ENCODE results near the gene ATM. TPM values are rescaled to one million over a fixed set of nuclear protein-coding genes. Genes with fewer than 3 reads are reported as not detected.
A peak's percentile ranks its signal among the peaks of the same experiment; 100 is the strongest.

ATM gene, protein sequence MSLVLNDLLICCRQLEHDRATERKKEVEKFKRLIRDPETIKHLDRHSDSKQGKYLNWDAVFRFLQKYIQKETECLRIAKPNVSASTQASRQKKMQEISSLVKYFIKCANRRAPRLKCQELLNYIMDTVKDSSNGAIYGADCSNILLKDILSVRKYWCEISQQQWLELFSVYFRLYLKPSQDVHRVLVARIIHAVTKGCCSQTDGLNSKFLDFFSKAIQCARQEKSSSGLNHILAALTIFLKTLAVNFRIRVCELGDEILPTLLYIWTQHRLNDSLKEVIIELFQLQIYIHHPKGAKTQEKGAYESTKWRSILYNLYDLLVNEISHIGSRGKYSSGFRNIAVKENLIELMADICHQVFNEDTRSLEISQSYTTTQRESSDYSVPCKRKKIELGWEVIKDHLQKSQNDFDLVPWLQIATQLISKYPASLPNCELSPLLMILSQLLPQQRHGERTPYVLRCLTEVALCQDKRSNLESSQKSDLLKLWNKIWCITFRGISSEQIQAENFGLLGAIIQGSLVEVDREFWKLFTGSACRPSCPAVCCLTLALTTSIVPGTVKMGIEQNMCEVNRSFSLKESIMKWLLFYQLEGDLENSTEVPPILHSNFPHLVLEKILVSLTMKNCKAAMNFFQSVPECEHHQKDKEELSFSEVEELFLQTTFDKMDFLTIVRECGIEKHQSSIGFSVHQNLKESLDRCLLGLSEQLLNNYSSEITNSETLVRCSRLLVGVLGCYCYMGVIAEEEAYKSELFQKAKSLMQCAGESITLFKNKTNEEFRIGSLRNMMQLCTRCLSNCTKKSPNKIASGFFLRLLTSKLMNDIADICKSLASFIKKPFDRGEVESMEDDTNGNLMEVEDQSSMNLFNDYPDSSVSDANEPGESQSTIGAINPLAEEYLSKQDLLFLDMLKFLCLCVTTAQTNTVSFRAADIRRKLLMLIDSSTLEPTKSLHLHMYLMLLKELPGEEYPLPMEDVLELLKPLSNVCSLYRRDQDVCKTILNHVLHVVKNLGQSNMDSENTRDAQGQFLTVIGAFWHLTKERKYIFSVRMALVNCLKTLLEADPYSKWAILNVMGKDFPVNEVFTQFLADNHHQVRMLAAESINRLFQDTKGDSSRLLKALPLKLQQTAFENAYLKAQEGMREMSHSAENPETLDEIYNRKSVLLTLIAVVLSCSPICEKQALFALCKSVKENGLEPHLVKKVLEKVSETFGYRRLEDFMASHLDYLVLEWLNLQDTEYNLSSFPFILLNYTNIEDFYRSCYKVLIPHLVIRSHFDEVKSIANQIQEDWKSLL (N-terminal part only)
- total RNA-seq: 10 to 100 TPM; 40.8 to 43.0 TPM
- long read RNA-seq, partial matches to known transcripts: 1 of 3 reads
- long read RNA-seq, other reads (novel, unspliced or antisense): 2 of 3 reads

DNA sequence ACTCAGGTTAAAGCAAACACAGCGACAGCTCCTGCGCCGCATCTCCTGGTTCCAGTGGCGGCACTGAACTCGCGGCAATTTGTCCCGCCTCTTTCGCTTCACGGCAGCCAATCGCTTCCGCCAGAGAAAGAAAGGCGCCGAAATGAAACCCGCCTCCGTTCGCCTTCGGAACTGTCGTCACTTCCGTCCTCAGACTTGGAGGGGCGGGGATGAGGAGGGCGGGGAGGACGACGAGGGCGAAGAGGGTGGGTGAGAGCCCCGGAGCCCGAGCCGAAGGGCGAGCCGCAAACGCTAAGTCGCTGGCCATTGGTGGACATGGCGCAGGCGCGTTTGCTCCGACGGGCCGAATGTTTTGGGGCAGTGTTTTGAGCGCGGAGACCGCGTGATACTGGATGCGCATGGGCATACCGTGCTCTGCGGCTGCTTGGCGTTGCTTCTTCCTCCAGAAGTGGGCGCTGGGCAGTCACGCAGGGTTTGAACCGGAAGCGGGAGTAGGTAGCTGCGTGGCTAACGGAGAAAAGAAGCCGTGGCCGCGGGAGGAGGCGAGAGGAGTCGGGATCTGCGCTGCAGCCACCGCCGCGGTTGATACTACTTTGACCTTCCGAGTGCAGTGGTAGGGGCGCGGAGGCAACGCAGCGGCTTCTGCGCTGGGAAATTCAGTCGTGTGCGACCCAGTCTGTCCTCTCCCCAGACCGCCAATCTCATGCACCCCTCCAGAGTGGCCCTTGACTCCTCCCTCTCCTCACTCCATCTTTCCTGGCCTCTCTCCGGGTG is at the start of gene ATM, which contains the start of gene NPAT:
TSS of gene ATM (plus strand) at position 494 of the 774 bp plus-strand sequence. CDS start 4,558 bp downstream, outside the sequence.
TSS of gene NPAT (minus strand) at position 65 of the 774 bp plus-strand sequence. CDS start 102 bp downstream, outside the sequence.
- ATAC-seq (peak; percentile 97 to 98), DNase-seq (peak; percentile 100)
- intact Hi-C loops (cut with DNase I): loop anchor here (2.0 to 10.0 kb wide), 3 partner anchors 106 to 432 kb away; no protein-coding TSS in a partner anchor

DNA sequence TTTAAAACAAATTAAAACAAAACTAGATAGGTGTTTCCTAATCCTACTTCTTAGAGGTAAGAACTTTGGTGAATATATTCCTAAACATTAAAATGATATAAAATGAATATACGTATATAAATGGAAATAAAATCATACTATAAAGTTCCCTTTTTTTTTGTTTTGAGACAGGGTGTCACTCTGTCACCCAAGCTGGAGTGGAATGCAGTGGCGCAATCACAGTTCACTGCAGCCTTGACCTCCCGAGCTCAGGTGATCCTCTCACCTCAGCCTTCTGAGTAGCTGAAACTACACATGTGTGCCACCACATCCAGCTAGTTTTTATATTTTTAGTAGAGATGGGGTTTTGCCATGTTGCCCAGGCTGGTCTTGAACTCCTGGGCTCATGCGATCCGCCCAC is 45.3 kb upstream of the ATM start:
- ATAC-seq: no peak
- intact Hi-C loops (cut with DNase I): no loop called here
- DNase-seq: no peak

DNA sequence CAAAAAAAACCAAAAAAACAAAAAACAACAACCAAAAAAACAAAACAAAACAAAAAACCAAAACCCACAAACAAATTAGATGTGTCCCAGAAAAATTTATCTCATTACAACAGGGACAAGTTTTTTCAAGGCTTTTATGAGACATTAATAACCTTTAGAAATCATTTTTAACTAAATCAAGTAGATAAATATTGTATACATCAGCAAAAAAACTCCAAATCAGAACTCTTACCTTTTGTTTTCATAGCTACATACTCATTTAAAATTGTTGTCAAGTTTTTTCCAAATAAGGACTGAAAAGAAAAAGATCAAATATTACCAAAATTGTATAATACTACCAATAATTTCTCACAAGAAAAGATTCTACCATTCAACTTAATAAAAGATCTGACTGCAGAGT is 29.1 kb upstream of the ATM start:
- DNase-seq: no peak
- no peak for ATAC-seq
- intact Hi-C loops (cut with DNase I): no loop called here

DNA sequence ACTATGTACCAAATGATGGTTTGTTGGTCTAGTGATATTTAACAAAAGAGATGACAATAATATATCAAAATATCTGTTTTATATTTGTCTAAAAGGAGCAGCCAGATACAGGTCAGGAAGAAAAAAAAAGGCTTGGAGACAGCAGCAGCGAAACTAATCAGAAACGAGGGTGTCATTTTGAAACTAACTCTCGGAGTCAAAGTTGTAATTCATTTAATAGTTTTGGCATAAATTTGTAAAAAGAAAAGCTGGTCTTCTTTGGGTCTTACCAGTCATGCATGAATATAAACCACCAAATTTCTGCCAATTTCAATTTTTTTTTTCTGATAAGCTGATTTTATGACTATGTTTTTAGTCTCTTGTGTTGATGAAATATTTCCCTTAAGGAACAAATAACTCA is 26.0 kb upstream of the ATM start:
- DNase-seq (no peak), ATAC-seq (no peak)
- intact Hi-C loops (cut with DNase I): no loop called here

DNA sequence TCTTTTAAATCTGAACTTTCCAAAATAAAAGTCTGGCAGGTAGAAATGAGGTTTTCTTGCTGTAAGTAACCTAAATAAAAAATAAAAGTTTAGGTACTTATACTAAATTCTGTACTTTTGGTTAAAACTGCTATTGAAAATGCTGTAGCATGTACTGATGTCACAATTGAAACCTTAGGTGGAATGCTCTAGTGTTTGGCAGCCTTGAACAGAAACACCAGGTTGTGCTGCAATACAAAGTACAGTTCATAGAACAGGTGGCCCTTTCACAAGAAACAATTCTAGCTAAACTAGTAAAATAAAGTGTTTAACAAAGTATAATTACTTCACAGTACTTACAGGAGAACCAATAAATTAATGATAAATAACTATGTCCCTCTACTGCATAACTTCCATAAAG is 25.5 kb upstream of the ATM start:
- DNase-seq (no peak), ATAC-seq (no peak)
- intact Hi-C loops (cut with DNase I): no loop called here

DNA sequence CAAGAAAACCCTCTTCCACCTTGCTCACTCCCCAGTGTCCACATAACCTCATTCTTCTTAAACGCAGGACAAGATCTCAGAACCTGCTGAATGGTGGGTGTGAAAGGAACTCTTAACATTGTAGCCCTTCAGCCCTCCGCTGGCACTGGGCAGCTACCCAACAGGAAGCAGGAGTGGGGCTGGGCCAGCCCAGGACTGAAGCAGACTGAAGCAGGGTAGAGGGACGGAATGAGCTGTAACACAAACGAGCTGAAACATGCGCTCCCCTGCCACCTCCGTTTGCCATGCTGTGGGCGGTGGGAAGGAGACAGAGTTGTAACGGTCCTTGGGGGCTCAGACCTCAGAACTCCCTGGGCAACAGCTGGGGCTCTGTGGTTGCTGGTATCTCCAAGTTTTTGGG is 24.0 kb upstream of the ATM start:
- no peak for DNase-seq
- intact Hi-C loops (cut with DNase I): no loop called here
- peak in 1 of 2 donors; percentile 59 for ATAC-seq

DNA sequence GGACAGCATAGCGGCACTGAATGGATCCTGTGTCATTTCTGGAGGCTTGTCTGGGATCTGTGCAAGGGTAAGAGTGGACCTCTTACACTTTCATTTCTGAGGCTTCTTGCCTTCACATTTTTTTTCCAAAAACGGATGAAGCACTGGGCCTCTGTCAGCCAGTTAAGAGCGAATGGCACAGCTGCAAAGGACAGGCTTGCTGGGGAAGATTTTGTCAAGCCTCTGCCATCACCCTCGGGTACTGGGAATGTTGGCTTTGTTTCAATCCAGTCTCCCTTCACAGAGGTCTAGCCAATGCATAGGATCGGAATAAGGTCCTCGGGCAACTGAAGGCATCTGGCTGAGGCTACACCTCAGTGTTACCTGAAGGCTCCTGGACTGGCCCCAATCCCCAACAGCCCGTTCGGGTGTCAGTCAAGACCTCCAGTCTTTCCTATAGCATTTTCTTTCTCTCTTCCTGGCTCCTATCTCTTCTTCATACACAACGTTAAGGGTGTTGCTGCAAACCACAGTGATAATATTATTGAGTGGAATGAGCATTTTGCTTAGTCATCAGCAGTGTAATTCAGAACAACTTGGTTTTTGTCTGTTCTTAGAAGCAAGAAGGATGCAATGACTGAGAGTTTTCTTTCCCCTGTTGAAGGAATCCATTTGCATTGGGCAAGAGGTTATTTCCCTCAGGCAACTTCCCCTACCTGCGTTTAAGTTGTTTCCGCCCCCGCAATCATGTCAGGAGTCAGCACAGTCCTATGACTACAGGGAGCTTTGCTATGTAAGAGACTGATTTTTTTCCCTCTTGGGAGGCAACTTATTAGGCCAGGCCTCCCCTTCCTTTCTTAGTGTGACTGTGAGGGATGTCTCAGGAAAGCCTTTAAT is 23.2 kb upstream of the ATM start:
- no peak for DNase-seq
- peak in 1 of 2 donors; percentile 14 for ATAC-seq
- intact Hi-C loops (cut with DNase I): no loop called here

DNA sequence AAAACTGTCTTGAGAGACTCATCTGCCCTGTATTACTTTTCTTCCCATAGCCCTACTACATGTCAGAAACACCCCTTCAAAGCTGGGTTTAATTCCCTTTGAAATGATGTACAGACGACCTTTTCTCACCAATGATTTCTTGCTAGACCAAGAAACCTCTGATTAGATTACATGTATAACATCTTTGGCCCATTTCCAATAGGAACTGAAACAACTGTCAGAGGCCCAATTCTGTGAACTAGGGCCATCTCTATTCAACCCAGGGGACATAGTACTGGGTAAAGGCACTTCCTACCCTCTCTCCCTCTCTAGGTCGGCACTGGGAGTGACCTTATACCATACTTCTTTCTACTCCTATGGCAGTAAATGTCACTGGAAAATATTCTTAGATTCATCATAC is 19.8 kb upstream of the ATM start:
- intact Hi-C loops (cut with DNase I): no loop called here
- no peak for DNase-seq
- no peak for ATAC-seq

DNA sequence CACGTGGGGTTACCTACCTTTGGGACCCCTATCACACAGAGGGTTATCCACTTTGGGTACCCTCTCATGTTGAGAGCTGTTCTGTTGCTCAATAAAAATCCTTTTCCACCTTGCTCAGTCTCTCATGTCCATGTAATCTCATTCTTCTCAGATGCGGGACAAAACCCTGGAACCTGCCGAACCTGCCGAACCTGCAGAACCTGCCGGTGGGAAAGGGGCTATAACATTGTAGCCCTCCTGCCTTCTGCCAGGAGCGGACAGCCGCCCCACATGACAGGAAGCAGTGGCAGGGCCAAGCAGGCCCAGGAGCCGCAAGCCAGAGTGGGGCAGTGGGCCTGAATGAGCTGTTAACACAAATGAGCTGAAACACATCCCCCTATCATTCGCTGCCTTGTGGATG is 18.5 kb upstream of the ATM start:
- no peak for DNase-seq
- intact Hi-C loops (cut with DNase I): no loop called here

DNA sequence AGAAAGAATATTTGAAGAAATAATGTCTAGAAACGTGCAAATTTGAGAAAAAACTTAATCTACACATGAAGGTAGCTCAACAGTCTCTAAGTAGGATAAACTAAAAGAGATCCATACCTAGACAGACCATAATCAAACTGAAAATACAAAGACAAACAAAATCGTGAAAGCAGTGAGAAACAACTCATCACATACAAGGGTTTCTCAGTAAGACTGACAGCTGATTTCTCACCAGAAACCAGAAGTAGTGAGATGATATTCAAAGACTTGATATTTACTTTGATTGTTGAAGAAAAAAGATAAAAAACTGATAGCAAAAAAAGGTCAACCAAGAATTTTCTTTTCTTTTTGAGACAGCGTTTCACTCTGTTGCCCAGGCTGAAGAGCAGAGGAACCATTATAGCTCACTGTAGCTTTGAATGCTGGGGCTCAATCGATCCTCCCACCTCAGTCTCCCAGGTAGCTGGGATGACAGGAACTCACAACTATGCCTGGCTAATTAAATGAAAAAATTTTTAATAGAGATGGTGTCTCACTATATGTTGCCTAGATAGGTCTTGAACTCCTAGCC is 17.9 kb upstream of the ATM start:
- no peak for DNase-seq
- ATAC-seq: no peak
- intact Hi-C loops (cut with DNase I): no loop called here

More for the DNA sequence above, 18.5 kb upstream of the ATM start:
- ATAC-seq: no peak

DNA sequence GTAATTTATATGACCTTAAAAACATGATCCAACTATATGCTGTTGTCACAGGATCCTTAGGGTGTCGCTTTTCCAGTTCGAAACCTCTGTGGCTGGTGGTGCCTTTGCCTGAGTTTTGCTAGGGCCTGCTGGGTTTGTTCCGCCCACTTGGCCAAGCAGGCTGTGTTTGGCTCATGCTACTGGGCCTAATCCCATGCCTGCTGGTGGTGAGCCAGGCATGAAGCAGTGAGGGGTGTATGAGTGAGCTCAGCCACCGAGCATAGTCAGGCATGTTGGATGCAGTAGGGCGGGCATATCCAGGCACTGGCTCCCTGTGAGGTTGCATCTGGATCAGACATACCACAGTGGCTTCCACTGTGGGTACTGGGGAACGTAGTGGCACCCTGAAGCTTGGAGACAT is 16.7 kb upstream of the ATM start:
- DNase-seq: no peak
- peak; percentile 38 to 62 for ATAC-seq
- intact Hi-C loops (cut with DNase I): no loop called here

DNA sequence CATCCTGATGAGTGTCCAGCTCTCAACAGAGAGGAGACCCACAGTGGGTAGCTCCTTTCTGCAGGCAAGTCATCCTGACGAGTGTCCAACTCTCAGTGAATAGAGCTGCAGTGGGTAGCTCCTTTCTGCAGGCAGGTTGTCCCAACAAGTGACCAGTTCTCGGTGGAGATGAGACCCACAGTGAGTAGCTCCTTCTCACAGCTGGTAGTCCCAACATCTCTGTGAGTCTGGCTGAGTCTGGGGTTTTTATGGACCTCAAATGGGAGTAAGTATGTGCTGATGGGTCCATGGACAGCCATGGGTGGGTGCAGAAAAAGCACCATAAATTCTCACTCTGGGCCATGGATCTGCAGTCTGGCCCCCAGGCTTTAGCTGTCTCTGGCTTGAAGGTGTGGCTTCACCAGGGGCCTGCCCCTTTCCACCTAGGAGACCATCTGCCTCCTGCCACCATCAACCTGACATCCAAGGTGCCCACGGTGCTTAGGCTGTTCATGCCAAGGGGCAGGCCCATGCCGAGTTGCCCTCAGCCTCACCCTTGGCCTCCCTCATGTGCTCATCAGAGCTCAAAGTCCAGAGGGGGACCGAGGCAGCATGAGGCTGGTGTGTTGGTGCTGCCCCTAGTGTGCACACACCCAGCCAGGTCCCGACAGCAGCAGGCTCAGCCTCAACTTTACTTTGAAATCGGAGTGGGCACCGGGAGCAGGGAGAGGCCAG is 15.7 kb upstream of the ATM start:
- ATAC-seq (no peak), DNase-seq (no peak)
- intact Hi-C loops (cut with DNase I): no loop called here

DNA sequence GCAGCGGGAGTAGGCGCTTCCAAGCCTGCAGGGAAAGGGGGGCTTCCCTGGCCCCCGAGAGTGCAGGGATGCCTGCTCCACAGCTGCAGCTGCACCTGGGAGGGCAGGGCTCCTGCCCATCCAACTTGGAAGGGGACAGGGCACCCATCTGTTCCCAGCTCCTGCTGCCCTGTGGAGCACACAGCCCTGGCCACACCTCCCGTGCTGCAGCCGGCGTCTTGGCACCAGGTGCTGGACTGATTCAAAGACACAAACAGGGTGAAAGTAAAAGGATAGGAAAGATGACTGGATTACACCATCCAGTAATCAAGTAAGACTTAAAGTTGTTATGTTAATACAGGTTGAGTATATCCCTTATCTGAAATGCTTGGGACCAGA is 15.2 kb upstream of the ATM start:
- ATAC-seq (no peak), DNase-seq (no peak)
- intact Hi-C loops (cut with DNase I): no loop called here

DNA sequence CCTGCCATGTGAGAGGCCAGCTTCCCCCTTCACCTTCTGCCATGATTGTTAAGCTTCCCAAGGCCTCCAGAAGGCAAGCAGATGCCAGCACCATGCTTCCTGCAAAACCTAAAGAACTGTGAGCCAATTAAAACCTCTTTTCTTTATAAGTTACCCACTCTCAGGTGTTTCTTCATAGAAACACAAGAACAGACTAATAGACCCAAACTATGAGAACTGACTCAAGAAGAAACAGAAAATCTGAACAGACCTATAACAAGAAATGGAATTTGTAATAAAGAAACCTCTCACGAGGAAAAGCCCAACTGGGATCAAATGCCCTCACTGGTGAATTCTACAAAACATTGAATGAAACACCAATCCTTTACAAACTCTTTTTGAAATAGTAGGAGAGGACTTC is 12.4 kb upstream of the ATM start:
- ATAC-seq (no peak), DNase-seq (no peak)
- intact Hi-C loops (cut with DNase I): no loop called here

DNA sequence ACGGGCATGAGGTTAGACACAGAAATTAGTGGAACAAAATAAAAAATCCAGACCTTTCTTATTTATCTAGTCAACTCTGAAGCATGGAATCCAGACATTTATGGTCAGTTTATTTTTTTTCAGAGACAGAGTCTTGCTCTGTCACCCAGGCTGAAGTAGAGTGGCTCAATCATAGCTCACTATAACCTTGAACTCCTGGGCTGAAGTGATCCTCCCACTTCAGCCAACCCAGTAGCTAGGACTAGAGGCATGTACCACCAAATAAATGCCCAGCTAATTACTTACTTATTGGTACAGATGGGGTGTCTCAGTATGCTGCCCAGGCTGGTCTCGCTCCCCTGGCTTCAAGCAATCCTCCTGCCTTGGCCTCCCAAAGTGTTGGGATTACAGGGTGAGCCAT is 9.1 kb upstream of the ATM start:
- ATAC-seq: no peak
- no peak for DNase-seq
- intact Hi-C loops (cut with DNase I): no loop called here

DNA sequence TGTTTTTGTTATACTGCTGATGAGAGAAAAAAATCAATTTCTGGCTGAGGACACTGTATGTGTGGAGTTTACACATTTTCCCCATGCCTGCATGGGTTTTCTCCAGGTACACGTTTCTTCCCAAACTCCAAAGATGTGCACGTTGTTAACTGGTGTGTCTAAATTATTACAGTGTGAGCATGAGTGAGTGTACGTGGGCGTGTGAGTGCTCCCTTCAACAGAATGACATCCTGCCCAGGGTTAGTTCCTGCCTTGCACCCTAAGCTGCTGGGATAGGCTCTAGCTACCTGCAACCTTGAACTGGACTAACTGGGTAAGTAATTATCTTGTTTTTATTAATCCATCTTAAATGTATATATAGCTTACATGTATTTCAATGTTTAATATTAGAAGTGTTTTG is 5.9 kb upstream of the ATM start:
- DNase-seq (no peak), ATAC-seq (no peak)
- intact Hi-C loops (cut with DNase I): no loop called here

DNA sequence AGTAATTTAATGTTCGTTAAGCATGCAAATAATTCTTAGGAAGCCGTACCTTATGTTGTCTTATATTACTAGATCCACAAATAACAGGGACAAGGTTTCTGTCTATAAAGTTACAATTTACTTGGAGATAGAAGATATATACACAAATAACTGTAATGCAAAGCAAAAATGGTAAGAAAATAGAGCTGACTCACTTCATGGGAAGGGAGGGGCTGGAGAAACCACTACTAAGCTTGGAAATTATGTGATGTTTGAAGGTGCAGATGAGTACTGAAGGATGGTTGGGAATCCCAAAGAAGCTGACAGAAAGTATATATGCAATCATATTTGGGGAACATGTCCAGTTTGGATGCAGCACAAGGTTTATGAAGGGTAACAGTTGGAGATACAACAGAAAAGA is 4.4 kb upstream of the ATM start:
- ATAC-seq (no peak), DNase-seq (no peak)
- intact Hi-C loops (cut with DNase I): no loop called here
